GM18951 (cell line): ENCODE data around the gene HACE1.

Source experiments
- POLR2A ChIP-seq: IDR thresholded peaks from 4 replicates; pipeline ENCODE4 v1.6.1; 2011; ENCODE audit warnings: mild to moderate bottlenecking; ENCODE audit not compliant: insufficient read length, insufficient read depth; ENCODE audit errors: extremely low read depth
- in situ Hi-C: fragments of 300-500 bp; cut with MboI; formaldehyde crosslinking; loops from one replicate; pipeline ENCODE4 v1.12.0; 2022; ENCODE audit warnings: low sequenced_read_pairs, mixed read lengths, inconsistent platforms; ENCODE audit not compliant: unreplicated experiment

Gene HACE1

DNA sequence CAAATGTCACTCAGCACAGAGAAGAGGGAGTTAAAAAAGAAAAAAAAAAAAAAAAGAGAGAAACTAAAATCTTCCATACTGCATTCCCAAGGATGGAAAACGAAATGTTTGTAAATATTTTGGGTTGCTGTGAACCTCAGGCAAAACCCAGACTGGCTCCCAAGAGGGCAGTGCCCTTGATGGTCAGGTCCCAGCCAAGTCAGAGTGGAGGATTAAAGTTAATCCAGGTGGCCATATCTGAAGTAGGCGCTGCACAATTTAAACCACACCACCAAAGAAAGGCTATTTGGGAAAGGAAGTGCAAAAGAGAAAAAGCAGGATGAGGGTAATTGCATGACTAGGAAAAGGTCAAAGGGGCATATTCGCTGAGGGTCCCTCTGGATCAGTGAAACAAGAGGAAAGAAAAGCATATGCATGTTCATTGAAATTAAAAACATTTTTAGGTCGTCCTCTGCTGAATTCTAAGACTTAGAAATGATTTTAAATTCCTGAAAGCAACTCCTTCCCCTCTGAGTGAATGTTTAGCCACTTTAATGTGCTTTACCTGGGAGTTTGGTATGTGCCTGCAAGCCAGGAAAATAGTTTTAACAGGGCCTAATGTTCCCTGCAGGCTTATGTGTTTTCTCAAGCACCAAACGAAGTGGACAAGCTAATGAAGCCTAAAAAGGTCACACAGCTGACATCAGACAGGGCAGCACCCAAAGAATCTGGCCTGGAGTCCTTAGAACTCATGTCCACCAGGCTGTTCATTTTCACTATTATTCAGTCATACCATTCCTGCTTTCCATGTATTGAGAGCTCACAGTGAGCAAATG is 159.1 kb downstream of the HACE1 start:
- in situ Hi-C loops: no loop called here
- TF ChIP-seq POLR2A: no peak

DNA sequence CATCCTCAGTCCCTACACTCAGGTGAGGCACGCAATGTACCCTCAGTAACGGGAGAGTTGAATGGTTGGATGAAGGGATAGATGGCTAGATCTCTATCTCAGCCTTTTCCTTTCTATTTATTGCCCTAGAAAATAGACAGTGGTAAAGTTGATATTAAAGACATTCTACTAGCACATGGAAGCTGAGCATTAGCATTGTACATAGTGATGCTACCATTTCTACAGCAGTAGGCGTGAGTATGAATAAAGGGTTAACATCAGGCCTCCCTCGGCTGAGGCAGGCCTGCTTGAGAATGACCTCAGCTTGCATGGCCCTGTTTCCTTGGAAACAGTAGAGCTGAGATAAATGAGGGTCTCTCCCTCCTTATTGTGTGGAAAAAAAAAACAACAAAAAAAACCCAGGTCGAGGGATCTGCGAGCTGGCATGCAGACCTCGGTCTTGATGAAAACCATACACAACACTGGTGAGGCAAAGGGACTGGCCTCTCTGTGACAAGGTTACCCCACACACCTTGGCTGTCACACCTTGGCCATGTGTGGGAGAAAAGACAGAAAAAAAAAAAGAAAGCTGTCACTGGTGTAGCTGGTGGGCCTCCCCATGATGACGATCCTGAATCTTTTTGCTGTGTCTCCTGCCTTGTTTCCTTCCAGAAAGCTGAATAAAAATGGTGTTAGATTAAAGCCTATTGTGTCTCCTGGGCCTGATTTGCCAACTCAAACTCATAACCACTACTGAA is 160.0 kb downstream of the HACE1 start:
- no peak for TF ChIP-seq POLR2A
- in situ Hi-C loops: no loop called here

DNA sequence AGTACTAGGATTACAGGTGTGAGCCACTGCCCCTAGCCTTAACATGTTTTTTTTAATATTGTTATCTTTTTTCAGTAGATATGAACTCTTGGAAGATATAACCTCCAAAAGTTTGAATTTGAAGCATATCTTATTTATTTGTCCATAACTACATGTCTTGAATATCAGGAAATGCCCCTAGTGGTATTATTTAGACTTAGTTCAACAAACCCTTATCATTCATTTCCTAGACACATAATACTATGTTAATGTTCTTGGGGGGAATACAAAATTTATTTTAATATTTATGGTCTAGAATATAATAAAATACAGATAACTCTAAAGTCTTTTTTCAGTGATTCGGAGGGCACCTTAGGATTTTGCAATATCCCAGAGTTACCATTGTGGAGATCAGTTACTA is 160.7 kb downstream of the HACE1 start:
- TF ChIP-seq POLR2A: no peak
- in situ Hi-C loops: no loop called here

GRCh38 chr6:104692008-104692407 is 167.7 kb downstream of the HACE1 start:
- no peak for TF ChIP-seq POLR2A
- in situ Hi-C loops: no loop called here

DNA sequence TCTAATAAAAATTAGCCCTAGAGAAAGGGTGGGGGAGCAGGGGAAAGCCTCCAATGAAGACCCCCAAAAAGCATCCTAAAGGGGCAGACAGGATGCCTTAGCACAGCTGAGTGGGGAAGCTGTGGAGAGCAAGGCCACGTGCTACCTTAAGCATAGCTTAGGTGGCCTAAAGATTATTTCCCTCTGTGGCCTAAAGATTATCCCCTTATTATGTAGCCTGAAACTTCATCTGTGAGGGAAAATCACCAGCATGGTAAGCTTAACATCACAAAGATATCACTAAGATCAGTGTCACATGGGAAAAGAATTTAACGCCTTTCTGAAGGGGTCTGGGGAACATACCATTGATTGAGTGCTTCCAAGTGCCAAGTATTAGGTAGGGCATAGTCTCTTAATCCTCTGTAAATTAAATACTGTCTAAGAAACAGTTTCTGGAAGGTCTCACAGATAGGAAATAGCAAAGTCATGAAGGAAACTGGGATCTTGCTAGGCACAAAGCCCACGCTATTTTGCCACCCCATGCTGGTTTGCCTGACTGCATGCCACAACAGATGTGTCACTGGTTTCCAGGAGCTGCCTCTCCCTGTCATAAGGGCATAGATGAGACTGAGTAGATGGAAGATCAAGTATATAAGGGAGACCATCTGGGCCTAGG is 170.0 kb downstream of the HACE1 start:
- in situ Hi-C loops: no loop called here
- no peak for TF ChIP-seq POLR2A

- in situ Hi-C loops: no loop called here
- TF ChIP-seq POLR2A: no peak
Measured at GRCh38 chr6:104688283-104688969, 171.3 kb downstream of the HACE1 start.

GRCh38 chr6:104686550-104687175 is 173.1 kb downstream of the HACE1 start:
- in situ Hi-C loops: no loop called here
- no peak for TF ChIP-seq POLR2A

DNA sequence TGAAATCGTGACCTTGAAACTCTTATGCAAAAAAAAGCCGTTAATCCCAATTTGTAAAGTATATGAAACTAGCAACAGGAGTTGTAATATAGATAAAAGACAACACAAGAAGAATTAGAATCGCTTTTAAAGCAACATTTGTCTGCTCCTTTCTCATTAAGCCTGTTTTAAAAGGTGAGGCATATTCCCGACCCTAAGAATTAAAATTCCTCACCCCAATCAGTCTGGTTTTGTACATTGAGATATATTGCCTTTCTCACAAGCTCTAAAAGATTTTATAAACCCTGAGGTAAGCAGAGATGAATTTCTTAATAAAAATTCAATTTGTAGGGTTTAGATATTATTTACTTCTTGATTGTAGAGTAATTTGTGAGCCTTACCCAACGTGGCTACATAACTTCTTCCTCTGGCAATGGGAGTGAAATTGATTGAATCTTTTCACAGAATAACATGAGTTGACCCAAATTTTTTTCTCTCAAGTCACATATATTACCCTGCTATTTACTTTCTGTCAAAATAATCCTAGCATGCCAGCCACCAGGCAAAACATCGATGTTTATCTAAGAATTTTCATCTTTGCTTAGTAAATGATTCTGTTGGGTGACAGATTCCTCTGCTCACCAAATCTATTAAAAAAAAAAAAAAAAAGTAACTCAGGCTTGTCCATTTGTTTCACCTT is 173.7 kb downstream of the HACE1 start:
- no peak for TF ChIP-seq POLR2A
- in situ Hi-C loops: no loop called here

DNA sequence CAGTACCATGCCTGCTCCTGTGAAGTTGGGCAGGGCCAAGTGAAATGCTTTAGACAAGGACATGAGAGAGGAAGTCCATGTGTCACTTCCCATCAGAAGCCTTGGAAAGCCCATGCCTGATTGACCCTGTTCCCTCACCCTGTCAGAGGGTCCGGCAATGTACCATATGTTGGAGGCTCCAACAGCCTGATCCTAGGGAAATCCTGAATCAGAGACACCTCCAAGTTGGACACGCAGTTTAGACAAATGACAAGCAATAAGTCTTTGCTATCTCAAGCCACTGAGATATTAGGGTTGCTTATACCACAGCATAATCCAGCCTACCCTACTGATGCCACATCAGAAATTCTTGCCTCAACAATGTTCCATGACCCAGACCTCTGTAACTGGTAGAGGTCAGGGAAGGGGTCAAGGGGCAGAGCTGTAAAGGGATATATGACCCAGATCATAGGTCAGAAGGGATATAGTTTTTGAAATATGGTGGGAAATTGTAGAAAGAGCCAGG is 174.8 kb downstream of the HACE1 start:
- in situ Hi-C loops: no loop called here
- TF ChIP-seq POLR2A: no peak

GRCh38 chr6:104683809-104684208 is 175.9 kb downstream of the HACE1 start:
- TF ChIP-seq POLR2A: no peak
- in situ Hi-C loops: no loop called here

DNA sequence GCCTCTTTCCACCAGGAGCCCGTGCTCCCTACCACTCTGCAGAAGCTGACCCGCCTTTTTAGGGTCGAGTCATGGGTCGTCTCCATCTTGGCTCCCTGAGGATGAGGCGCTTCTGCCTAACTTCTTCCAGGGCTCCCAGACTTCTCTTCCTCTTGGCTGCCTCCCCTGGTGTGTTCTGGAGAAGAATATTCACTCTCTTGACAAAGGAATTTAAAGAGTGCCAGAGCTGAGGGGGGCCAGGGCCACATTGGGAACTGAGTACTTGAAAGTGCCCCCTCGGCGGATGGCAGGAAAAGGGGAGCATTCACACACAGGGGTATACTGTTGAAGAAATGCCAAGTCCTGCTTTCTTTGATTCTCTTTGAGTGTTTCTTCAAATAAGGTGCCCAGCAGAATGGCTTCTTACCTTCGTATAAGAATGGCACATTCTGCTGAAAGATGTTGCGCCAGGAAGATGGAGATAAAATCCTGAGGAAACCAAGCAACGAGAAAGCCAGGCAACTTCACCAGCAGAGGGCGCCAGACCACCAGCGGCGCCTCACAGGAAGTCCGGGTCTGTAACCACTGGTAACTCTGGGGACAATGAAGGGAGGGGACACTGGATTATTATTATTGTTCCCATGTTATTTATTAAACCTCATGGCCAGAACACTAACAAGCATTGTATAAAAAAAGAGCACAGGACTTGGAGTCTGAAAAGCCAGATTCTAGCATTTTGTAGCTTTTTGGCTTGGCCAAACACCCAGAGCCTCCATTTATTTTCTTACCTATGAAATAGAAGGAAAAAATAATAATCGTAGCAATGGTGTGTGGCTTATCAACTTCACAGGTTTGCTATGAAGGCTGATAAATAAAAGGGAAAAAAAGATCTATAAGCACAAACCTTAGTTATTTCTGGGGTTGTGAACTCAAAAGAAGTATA is 176.7 kb downstream of the HACE1 start:
- TF ChIP-seq POLR2A: no peak
- in situ Hi-C loops: no loop called here

DNA sequence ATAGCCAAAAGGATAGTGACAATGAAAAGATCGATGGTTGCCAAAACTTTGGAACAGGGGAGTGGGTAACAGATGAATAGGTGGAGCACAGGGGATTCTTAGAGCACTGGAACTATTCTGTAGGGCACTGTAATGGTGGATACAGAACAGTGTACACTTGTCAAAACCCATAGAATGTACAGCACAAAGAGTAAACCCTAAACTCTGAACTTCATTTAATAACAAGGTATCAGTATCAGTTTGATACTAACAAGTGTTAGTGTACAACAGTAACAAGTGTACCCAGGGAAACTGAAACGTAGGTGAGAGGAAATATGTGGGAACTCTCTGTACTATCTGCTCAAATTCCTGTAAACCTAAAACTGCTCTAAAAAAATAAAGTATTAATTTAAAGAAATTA is 179.2 kb downstream of the HACE1 start:
- in situ Hi-C loops: no loop called here
- TF ChIP-seq POLR2A: no peak
